Suprapubic skin (tissue), 4 donors: ENCODE measurements around the gene CCR5.

Source experiments
- EP300 ChIP-seq: sonication (generic); formaldehyde crosslinking; IDR thresholded peaks from one replicate; pipeline ENCODE4 v1.6.1; 2017; ENCODE audit warnings: antibody characterized with exemption
- POLR2A ChIP-seq, 2 donors: fragments of 450-650 bp; IDR thresholded peaks; one replicate each; pipeline ENCODE4 v1.6.1; 2017; ENCODE audit warnings: antibody characterized with exemption in 2 of 2, mild to moderate bottlenecking in 2 of 2, moderate library complexity in 2 of 2
- POLR2AphosphoS5 ChIP-seq, 3 donors: sonication (generic); formaldehyde crosslinking; IDR thresholded peaks; one replicate each; pipeline ENCODE4 v1.6.1; 2017; ENCODE audit warnings: antibody characterized with exemption in 3 of 3
- TF ChIP-seq, protein P1 (sequence below), 2 donors: fragments of 200-600 bp in 1 of 2; fragments of 450-650 bp in 1 of 2; sonication (generic) in 1 of 2; IDR thresholded peaks; one replicate each; pipeline ENCODE4 v1.5.1; 2016 to 2019; ENCODE audit warnings: antibody characterized with exemption in 2 of 2, mild to moderate bottlenecking in 1 of 2, moderate library complexity in 1 of 2

DNA sequence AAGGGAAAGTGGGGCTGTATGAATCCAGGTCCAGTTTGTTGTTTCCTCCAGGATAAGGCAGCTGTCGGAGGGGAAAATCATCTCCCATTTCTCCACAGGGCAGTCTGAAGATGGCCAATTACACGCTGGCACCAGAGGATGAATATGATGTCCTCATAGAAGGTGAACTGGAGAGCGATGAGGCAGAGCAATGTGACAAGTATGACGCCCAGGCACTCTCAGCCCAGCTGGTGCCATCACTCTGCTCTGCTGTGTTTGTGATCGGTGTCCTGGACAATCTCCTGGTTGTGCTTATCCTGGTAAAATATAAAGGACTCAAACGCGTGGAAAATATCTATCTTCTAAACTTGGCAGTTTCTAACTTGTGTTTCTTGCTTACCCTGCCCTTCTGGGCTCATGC is 37.2 kb downstream of the CCR5 start:
- TF ChIP-seq, protein P1, sequence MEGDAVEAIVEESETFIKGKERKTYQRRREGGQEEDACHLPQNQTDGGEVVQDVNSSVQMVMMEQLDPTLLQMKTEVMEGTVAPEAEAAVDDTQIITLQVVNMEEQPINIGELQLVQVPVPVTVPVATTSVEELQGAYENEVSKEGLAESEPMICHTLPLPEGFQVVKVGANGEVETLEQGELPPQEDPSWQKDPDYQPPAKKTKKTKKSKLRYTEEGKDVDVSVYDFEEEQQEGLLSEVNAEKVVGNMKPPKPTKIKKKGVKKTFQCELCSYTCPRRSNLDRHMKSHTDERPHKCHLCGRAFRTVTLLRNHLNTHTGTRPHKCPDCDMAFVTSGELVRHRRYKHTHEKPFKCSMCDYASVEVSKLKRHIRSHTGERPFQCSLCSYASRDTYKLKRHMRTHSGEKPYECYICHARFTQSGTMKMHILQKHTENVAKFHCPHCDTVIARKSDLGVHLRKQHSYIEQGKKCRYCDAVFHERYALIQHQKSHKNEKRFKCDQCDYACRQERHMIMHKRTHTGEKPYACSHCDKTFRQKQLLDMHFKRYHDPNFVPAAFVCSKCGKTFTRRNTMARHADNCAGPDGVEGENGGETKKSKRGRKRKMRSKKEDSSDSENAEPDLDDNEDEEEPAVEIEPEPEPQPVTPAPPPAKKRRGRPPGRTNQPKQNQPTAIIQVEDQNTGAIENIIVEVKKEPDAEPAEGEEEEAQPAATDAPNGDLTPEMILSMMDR (IDR thresholded peaks at IDR 0.05): no peak
- TF ChIP-seq POLR2AphosphoS5 (IDR thresholded peaks at IDR 0.05) (no peak), EP300 (no peak), POLR2A (IDR thresholded peaks at IDR 0.05) (no peak)
